ENCODE measurements around the gene C2CD3.

DNA sequence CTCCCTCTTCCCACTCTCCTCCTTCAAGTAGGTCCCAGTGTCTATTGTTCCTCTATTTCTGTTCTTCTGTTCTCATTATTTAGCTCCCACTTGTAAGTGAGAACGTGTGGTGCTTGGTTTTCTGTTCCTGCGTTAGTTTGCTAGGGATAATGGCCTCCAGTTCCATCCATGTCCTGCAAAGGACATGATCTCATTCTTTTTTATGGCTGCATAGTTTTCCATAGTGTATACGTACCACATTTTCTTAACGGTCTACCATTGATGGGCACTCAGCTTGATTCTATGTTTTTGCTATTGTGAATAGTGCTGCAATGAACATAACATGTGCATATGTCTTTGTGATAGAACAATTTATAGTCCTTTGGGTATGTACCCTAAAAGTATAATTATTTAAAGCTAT lies 26.2 kb downstream of the C2CD3 start:
- TF ChIP-seq, protein P1, sequence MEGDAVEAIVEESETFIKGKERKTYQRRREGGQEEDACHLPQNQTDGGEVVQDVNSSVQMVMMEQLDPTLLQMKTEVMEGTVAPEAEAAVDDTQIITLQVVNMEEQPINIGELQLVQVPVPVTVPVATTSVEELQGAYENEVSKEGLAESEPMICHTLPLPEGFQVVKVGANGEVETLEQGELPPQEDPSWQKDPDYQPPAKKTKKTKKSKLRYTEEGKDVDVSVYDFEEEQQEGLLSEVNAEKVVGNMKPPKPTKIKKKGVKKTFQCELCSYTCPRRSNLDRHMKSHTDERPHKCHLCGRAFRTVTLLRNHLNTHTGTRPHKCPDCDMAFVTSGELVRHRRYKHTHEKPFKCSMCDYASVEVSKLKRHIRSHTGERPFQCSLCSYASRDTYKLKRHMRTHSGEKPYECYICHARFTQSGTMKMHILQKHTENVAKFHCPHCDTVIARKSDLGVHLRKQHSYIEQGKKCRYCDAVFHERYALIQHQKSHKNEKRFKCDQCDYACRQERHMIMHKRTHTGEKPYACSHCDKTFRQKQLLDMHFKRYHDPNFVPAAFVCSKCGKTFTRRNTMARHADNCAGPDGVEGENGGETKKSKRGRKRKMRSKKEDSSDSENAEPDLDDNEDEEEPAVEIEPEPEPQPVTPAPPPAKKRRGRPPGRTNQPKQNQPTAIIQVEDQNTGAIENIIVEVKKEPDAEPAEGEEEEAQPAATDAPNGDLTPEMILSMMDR (IDR thresholded peaks at IDR 0.05 in 8 of 11, conservative IDR thresholded peaks at IDR 0.05 in 3 of 11) = no peak
- no peak for TF ChIP-seq POLR2A (IDR thresholded peaks at IDR 0.05)
